WERI-Rb-1 (cell line): Measurements from ENCODE around the gene ADAR.

ENCODE experiments used
- DNase-seq: peaks from one replicate; pipeline ENCODE4 v3.0.0-alpha.2; 2020
- H3K27ac ChIP-seq: fragments of 250-450 bp; sonication (Bioruptor Pico); 2 replicates; pipeline ENCODE4 v1.5.1; 2020; ENCODE audit warnings: mild to moderate bottlenecking, moderate library complexity
- H3K27me3 ChIP-seq: fragments of 250-450 bp; sonication (Bioruptor Pico); 2 replicates; pipeline ENCODE4 v1.5.1; 2021; ENCODE audit warnings: mild to moderate bottlenecking, low read depth, moderate library complexity; ENCODE audit not compliant: insufficient read depth, severe bottlenecking
- H3K36me3 ChIP-seq: fragments of 250-450 bp; sonication (Bioruptor Pico); 2 replicates; pipeline ENCODE4 v1.5.1; 2020; ENCODE audit warnings: mild to moderate bottlenecking, moderate library complexity
- H3K4me3 ChIP-seq: 2 replicates; pipeline ENCODE4 v1.5.1; 2011; ENCODE audit warnings: low read depth, mild to moderate bottlenecking, control low read depth, low read length
- H3K9me3 ChIP-seq: fragments of 250-450 bp; sonication (Bioruptor Pico); 2 replicates; pipeline ENCODE4 v1.5.1; 2021; ENCODE audit warnings: mild to moderate bottlenecking, moderate library complexity; ENCODE audit not compliant: severe bottlenecking
- CTCF ChIP-seq: IDR thresholded peaks from 2 replicates; pipeline ENCODE4 v1.5.1; 2011; ENCODE audit warnings: low read depth, mild to moderate bottlenecking, control low read depth, inconsistent platforms, low read length

Gene ADAR

GRCh38 chr1:154586641-154587040 lies 21.3 kb downstream of the ADAR start:
- no peak for TF ChIP-seq CTCF
- Histone ChIP-seq H3K4me3 (no peak overlapping the region), H3K27me3 (no peaks in the 10 kb centered on the region), H3K9me3 (no peaks in the 10 kb centered on the region), H3K36me3 (peaks cover 100% of the 10 kb centered on the region), H3K27ac (no peak overlapping the region)
- no peak for DNase-seq

- Histone ChIP-seq H3K9me3 (no peaks in the 10 kb centered on the region), H3K36me3 (peaks cover 100% of the 10 kb centered on the region), H3K27me3 (no peaks in the 10 kb centered on the region), H3K4me3 (no peak overlapping the region), H3K27ac (no peak overlapping the region)
- DNase-seq, result no peak
- TF ChIP-seq CTCF, result no peak; the same call in 1 of the 2 replicates
Observed at GRCh38 chr1:154586231-154586630, 21.8 kb downstream of the ADAR start.

- no peak for TF ChIP-seq CTCF
- Histone ChIP-seq H3K27me3 (no peaks in the 10 kb centered on the region), H3K36me3 (peaks cover 100% of the 10 kb centered on the region), H3K9me3 (no peaks in the 10 kb centered on the region), H3K27ac (no peak overlapping the region), H3K4me3 (no peak overlapping the region)
- DNase-seq, result no peak
Observed at GRCh38 chr1:154584267-154584994, 23.6 kb downstream of the ADAR start.

- no peak for TF ChIP-seq CTCF
- no peak for DNase-seq
- Histone ChIP-seq H3K9me3 (no peaks in the 10 kb centered on the region), H3K27me3 (no peaks in the 10 kb centered on the region), H3K4me3 (no peak overlapping the region), H3K36me3 (peaks cover 100% of the 10 kb centered on the region), H3K27ac (no peak overlapping the region)
Observed at GRCh38 chr1:154583773-154584172, 24.2 kb downstream of the ADAR start.

- no peak for TF ChIP-seq CTCF
- Histone ChIP-seq H3K9me3 (no peaks in the 10 kb centered on the region), H3K27ac (no peak overlapping the region), H3K4me3 (no peak overlapping the region), H3K36me3 (peaks cover 100% of the 10 kb centered on the region), H3K27me3 (no peaks in the 10 kb centered on the region)
- no peak for DNase-seq
Observed at GRCh38 chr1:154582885-154583284, 25.1 kb downstream of the ADAR start.

- Histone ChIP-seq H3K27ac (no peak overlapping the region), H3K36me3 (peaks cover 100% of the 10 kb centered on the region), H3K27me3 (no peaks in the 10 kb centered on the region), H3K9me3 (no peaks in the 10 kb centered on the region), H3K4me3 (no peak overlapping the region)
- TF ChIP-seq CTCF, result no peak
- no peak for DNase-seq
Observed at GRCh38 chr1:154581766-154582165, 26.2 kb downstream of the ADAR start.
